Keratinocyte (primary cell): ENCODE data around the gene MOCS2. TPM values are rescaled to one million over a fixed set of nuclear protein-coding genes. Genes with fewer than 3 reads are reported as not detected.
"Not testable (repeated sequence)": the region's sequence is repeated elsewhere in the genome, so short reads cannot be mapped to it uniquely, and the experiment has no call there.

ENCODE experiments used
- DNase-seq: peaks from one replicate; pipeline ENCODE4 v3.0.0-alpha.2; 2011; ENCODE audit warnings: low read depth, missing footprints, low spot score
- FAIRE-seq: peaks from 2 replicates; lab custom pipeline; 2011; peaks lifted over from hg19 to GRCh38; lab: Jason Lieb, UNC
- H2AFZ ChIP-seq: 2 replicates; pipeline ENCODE4 v1.6.0; 2012; ENCODE audit warnings: low read length, control low read depth, inconsistent platforms; ENCODE audit not compliant: control insufficient read depth
- H3K27ac ChIP-seq: 2 replicates; pipeline ENCODE4 v1.5.1; 2011; ENCODE audit warnings: low read length; ENCODE audit not compliant: control insufficient read depth, insufficient read depth
- H3K27me3 ChIP-seq: 3 replicates; pipeline ENCODE4 v1.6.0; 2011; ENCODE audit warnings: low read length; ENCODE audit not compliant: control insufficient read depth, insufficient read depth; ENCODE audit errors: extremely low read depth
- H3K36me3 ChIP-seq, 2 experiments: 2 replicates in 1 of 2; 3 replicates in 1 of 2; pipeline ENCODE4 v1.5.1; 2011; ENCODE audit warnings: low read length in 2 of 2, mild to moderate bottlenecking in 1 of 2; ENCODE audit not compliant: control insufficient read depth in 2 of 2, insufficient read depth in 2 of 2; ENCODE audit errors: extremely low read depth in 1 of 2
- H3K4me1 ChIP-seq: 3 replicates; pipeline ENCODE4 v1.5.1; 2011; ENCODE audit warnings: low read length; ENCODE audit not compliant: control insufficient read depth, insufficient read depth; ENCODE audit errors: extremely low read depth
- H3K4me2 ChIP-seq: 3 replicates; pipeline ENCODE4 v1.6.0; 2011; ENCODE audit warnings: low read depth, low read length; ENCODE audit not compliant: control insufficient read depth, insufficient read depth; ENCODE audit errors: extremely low read depth
- H3K4me3 ChIP-seq, 3 experiments: fragments of 200-600 bp in 1 of 3; sonication (generic) in 1 of 3; 2 replicates in 2 of 3; 3 replicates in 1 of 3; pipeline ENCODE4 v1.5.1; 2011 to 2016; ENCODE audit warnings: low read length in 3 of 3, mild to moderate bottlenecking in 3 of 3, control low read depth in 2 of 3, inconsistent platforms in 1 of 3, low read depth in 1 of 3, mixed read lengths in 1 of 3, mixed run types in 1 of 3, moderate library complexity in 1 of 3; ENCODE audit not compliant: control insufficient read depth in 2 of 3, insufficient read depth in 2 of 3; ENCODE audit errors: extremely low read depth in 1 of 3
- H3K79me2 ChIP-seq: 2 replicates; pipeline ENCODE4 v1.6.0; 2012; ENCODE audit warnings: low read length; ENCODE audit not compliant: control insufficient read depth, insufficient read depth
- H3K9ac ChIP-seq: 3 replicates; pipeline ENCODE4 v1.6.0; 2011; ENCODE audit warnings: low read length; ENCODE audit not compliant: control insufficient read depth, insufficient read depth; ENCODE audit errors: extremely low read depth
- H3K9me1 ChIP-seq: 3 replicates; pipeline ENCODE4 v1.6.0; 2011; ENCODE audit warnings: low read length; ENCODE audit not compliant: control insufficient read depth, insufficient read depth; ENCODE audit errors: extremely low read depth
- H3K9me3 ChIP-seq: 2 replicates; pipeline ENCODE4 v1.5.1; 2012; ENCODE audit warnings: low read depth, low read length; ENCODE audit not compliant: control insufficient read depth
- H4K20me1 ChIP-seq: 3 replicates; pipeline ENCODE4 v1.6.0; 2011; ENCODE audit warnings: low read length; ENCODE audit not compliant: control insufficient read depth, insufficient read depth; ENCODE audit errors: extremely low read depth
- CTCF ChIP-seq, 3 experiments: IDR thresholded peaks in 1 of 3; conservative IDR thresholded peaks in 1 of 3; optimal IDR thresholded peaks in 1 of 3; 2 replicates in 2 of 3; 3 replicates in 1 of 3; pipeline versions ENCODE3 to v1.5.1; 2011; ENCODE audit warnings: low read length in 3 of 3, mild to moderate bottlenecking in 3 of 3, moderate library complexity in 2 of 3, control low read depth in 1 of 3, inconsistent platforms in 1 of 3; ENCODE audit not compliant: insufficient read depth in 2 of 3; ENCODE audit errors: extremely low read depth in 1 of 3
- EZH2 ChIP-seq: IDR thresholded peaks from one replicate; pipeline ENCODE4 v1.6.1; 2012; ENCODE audit warnings: inconsistent platforms, mild to moderate bottlenecking, low read length, moderate library complexity
- dilution Hi-C: fragments of 300-500 bp; cut with MboI; formaldehyde crosslinking; loops from one replicate; pipeline ENCODE4 v1.7.0; 2020; ENCODE audit warnings: low sequenced_read_pairs; ENCODE audit not compliant: extremely low pct_ligation_motif_present
- polyA plus RNA-seq, 5 experiments: library from polyadenylated mRNA; depleted of rRNA in 3 of 5; stranded (reverse) in 3 of 5; stranded (forward) in 1 of 5; unstranded in 1 of 5; fragments of >200 nt; gene quantifications; 1 replicate in 1 of 5; 2 replicates in 3 of 5; 3 replicates in 1 of 5; pipeline versions ENCODE4 v1.2.1 to v1.2.3, GENCODE V29; 2011 to 2012; ENCODE audit warnings: missing spikeins in 2 of 5, low read depth in 1 of 5, low replicate concordance in 1 of 5

The MOCS2 gene
- polyA plus RNA-seq, 1 donor (not counting 4 experiments of a cell fraction or from before 2014, with no cell fraction given): 54.3 TPM

GRCh38 chr5:53113947-53114346 is 4.4 kb upstream of the MOCS2 start:
- Histone ChIP-seq H3K27me3 (no peaks in the 10 kb centered on the region), H3K4me1 (peaks cover 6% of the 10 kb centered on the region), H3K4me3 (no peak overlapping the region), H3K79me2 (peaks cover 14% of the 10 kb centered on the region), H3K9ac (no peak overlapping the region), H3K4me2 (no peak overlapping the region), H3K9me3 (no peaks in the 10 kb centered on the region), H3K27ac (no peak overlapping the region), H2AFZ (no peak overlapping the region), H3K36me3 (no peaks in the 10 kb centered on the region), H4K20me1 (no peaks in the 10 kb centered on the region), H3K9me1 (peaks cover 3% of the 10 kb centered on the region)
- FAIRE-seq: no peak
- no peak for DNase-seq
- TF ChIP-seq CTCF (optimal IDR thresholded peaks at IDR 0.05 in 1 of 3, IDR thresholded peaks at IDR 0.05 in 1 of 3, conservative IDR thresholded peaks at IDR 0.05 in 1 of 3; ENCODE audit: extremely low read depth in 1 of 3, insufficient read depth in 2 of 3, low read length in 3 of 3): no peak
- TF ChIP-seq EZH2: no peak
- dilution Hi-C loops: no loop called here

GRCh38 chr5:53112909-53113308 is 3.4 kb upstream of the MOCS2 start:
- H3K79me2 ChIP-seq: peaks cover 21% of the 10 kb centered on the region
- no peak for FAIRE-seq
- dilution Hi-C loops: no loop called here

GRCh38 chr5:53112307-53112706 is 2.8 kb upstream of the MOCS2 start:
- H3K4me1 ChIP-seq, FAIRE-seq, H3K27me3 ChIP-seq, H3K4me3 ChIP-seq, H4K20me1 ChIP-seq, H3K4me2 ChIP-seq, H3K9me3 ChIP-seq, H2AFZ ChIP-seq, H3K27ac ChIP-seq, H3K36me3 ChIP-seq, H3K9ac ChIP-seq, H3K9me1 ChIP-seq, DNase-seq, dilution Hi-C loops: not testable (repeated sequence)
- H3K79me2 ChIP-seq: peaks cover 25% of the 10 kb centered on the region

More at GRCh38 chr5:53112909-53113308, 3.4 kb upstream of the MOCS2 start:
- TF ChIP-seq EZH2: no peak
- no peak for TF ChIP-seq CTCF (optimal IDR thresholded peaks at IDR 0.05 in 1 of 3, IDR thresholded peaks at IDR 0.05 in 1 of 3, conservative IDR thresholded peaks at IDR 0.05 in 1 of 3; ENCODE audit: extremely low read depth in 1 of 3, insufficient read depth in 2 of 3, low read length in 3 of 3)
- Histone ChIP-seq H3K27me3 (no peaks in the 10 kb centered on the region), H3K9ac (no peak overlapping the region), H3K4me3 (no peak overlapping the region), H2AFZ (no peak overlapping the region), H4K20me1 (no peaks in the 10 kb centered on the region), H3K4me2 (no peak overlapping the region), H3K27ac (no peak overlapping the region), H3K9me3 (no peaks in the 10 kb centered on the region), H3K9me1 (peaks cover 3% of the 10 kb centered on the region), H3K36me3 (no peaks in the 10 kb centered on the region), H3K4me1 (peaks cover 6% of the 10 kb centered on the region)
- DNase-seq: no peak
